ENCODE data around the gene RNF220. TPM values are rescaled to one million over a fixed set of nuclear protein-coding genes. Genes with fewer than 3 reads are reported as not detected.

Gene RNF220
- total RNA-seq, 4 donors from 2014 or later, result 116 to 140 (median 123) TPM

DNA sequence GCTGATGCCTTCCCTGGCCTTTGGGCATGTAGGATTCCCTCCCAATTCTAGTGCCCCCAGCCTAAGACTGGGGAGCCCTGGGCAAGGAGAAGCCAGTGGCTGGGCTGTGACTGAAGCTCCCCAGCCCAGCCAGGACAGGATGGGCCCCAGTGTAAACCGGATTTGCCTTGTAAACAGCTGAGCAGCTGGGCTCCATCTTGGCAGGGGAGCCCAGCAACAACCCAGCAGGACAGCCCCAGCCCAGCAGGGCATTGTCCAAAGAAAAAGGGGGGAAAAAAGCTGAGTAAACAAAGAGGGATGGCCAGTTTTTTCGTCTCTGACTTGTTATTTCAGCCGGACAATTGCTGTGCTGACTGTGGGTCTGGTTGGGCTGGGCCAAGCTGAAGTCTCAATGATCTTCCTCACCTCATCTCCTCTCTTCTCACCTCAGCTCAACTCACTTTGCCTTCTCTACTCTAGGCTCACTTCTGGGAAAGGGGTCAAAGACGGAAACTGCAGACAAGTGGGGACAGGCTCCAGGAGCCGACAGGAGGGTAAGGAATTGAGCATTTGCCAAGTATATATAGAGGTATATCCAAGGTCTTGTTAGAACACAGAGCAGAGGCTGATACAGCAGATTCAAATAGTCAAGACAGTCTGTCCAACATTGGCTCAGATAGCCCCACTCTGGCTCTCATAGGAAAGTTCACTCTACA lies 171.5 kb downstream of the RNF220 start:
- WGBS, 2 donors, result 32 to 47% methylated on average over 5 of the region's 5 CpGs
- H3K4me3 ChIP-seq (ENCODE audit: low read depth, poor library complexity, severe bottlenecking), result no peak overlapping the region
- intact Hi-C loops (cut with DNase I; ENCODE audit: low total_unique reads), result no loop called here
- DNase-seq (ENCODE audit: low spot score in 2 of 2), result no peak
- TF ChIP-seq POLR2A (IDR thresholded peaks at IDR 0.05), result no peak
- TF ChIP-seq CTCF (IDR thresholded peaks at IDR 0.05), result no peak

DNA sequence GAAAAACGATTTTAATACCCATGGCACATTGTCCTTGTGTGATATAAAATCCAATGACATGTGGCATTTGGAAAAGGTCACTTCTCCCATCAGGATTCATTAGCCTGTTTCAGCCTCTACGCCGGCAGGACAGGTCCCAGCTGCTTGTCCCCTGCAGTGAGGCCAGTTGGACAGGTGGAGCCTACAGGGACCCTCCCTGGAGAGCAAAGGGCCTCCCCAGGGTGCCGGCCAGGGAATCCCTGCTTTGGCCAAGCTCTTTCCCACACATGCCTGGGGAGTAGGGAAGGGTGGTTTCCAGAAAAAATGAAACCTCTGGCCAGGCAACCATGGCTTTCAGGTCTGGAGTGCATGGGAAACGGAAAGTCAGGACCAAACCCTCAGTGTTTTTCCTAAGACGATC lies 176.2 kb downstream of the RNF220 start:
- DNase-seq (ENCODE audit: low spot score in 2 of 2), result no peak
- H3K4me3 ChIP-seq (ENCODE audit: low read depth, poor library complexity, severe bottlenecking), result no peak overlapping the region
- intact Hi-C loops (cut with DNase I; ENCODE audit: low total_unique reads), result no loop called here
- WGBS, 2 donors, result 86% methylated on average over 6 of the region's 6 CpGs
- TF ChIP-seq CTCF (IDR thresholded peaks at IDR 0.05) (no peak), POLR2A (IDR thresholded peaks at IDR 0.05) (no peak)

DNA sequence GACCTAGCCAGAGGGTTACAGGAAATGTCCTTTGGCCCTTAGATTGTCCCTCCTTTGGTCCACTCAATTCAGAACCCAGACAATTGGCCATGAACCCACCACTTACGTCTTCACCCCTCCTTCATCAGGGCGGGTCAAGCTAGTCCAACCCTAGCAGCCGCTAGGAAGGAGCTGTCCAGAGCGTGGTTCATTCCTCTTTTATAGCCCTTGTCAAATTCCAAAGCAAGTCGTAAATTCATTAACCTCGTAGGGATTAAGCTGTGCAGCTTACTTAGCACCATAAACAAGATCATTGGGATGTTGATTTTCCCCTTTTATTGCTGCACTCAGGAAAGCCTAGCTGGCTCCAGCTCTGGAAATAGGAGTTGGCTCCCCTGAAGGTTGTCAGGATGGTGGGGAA lies 179.1 kb downstream of the RNF220 start:
- intact Hi-C loops (cut with DNase I; ENCODE audit: low total_unique reads), result no loop called here
- DNase-seq (ENCODE audit: low spot score in 2 of 2), result no peak
- H3K4me3 ChIP-seq (ENCODE audit: low read depth, poor library complexity, severe bottlenecking), result no peak overlapping the region
- TF ChIP-seq POLR2A (IDR thresholded peaks at IDR 0.05) (no peak), CTCF (IDR thresholded peaks at IDR 0.05) (no peak)
- 31 to 44% methylated on average over 6 of the region's 6 CpGs for WGBS, 2 donors

DNA sequence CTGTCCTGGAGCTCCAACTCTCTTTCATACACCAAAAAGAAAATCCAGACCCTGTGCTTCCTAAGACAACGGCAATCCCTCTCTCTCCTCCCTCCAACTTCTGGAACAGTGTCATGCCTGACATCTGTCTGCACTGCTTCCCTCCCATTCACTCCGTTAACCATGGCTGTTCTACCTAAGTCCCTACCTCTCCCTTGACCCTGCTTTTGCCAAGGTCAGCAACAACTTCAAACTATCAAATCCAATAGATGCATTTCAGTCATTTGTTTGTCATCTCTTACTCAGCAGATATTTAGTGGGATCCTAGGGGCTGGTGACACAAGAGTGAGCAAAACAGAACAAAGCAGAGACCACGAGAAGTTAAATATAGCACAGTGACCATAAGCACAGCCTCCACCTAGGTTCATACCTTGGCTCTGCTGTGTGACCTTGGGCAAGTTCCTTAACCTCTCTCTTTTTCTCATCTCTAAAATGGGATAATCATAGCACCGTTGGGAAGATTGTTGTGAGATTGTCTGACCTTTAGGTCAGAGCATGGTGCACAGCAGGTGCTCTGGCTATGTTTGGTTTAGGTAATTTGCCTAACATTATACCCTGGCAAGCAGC lies 180.4 kb downstream of the RNF220 start:
- H3K4me3 ChIP-seq (ENCODE audit: low read depth, poor library complexity, severe bottlenecking), result no peak overlapping the region
- TF ChIP-seq POLR2A (IDR thresholded peaks at IDR 0.05), result no peak
- TF ChIP-seq CTCF (IDR thresholded peaks at IDR 0.05), result no peak
- no peak for DNase-seq (ENCODE audit: low spot score in 2 of 2)
- WGBS, 2 donors, result 54 to 59% methylated on average over 4 of the region's 4 CpGs
- intact Hi-C loops (cut with DNase I; ENCODE audit: low total_unique reads), result no loop called here

DNA sequence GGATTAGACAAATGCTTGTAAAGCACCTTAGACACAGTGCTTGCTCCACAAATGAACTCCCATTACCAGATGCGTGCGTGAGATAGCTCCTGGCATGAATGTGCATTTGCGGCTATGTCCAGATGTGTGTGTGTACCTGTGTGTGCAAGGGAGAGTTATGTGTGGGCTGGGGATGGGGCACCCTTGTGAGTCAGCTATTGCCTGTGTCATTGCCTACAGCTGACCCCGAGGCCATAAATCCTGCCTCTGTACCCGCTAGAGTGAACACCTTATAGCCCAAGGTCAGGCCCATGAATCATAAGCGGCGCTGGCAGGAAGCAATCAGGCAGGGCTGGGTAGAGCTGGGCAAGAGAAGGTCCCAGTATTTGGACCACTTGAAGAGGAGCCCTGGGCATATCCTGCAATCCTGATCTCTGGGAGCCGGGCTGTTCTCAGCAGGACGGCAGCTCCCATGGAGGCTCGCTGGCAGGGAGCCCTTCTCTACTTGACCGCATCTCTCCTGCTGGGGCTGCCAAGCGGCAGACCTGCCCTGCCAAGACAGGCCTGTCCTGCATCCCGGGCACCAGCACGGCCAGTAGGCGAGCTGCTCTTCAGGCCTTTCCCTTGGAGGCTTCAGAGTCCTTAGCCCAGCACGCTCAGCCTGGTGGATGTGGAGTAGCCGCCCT lies 182.9 kb downstream of the RNF220 start:
- WGBS, 2 donors, result 71 to 81% methylated on average over 17 of the region's 17 CpGs
- DNase-seq (ENCODE audit: low spot score in 2 of 2), result no peak
- intact Hi-C loops (cut with DNase I; ENCODE audit: low total_unique reads), result no loop called here
- TF ChIP-seq POLR2A (IDR thresholded peaks at IDR 0.05), result no peak
- TF ChIP-seq CTCF (IDR thresholded peaks at IDR 0.05), result no peak
- H3K4me3 ChIP-seq (ENCODE audit: low read depth, poor library complexity, severe bottlenecking), result no peak overlapping the region
